SK-N-SH (cell line): ENCODE results near the gene HNRNPF. TPM values are rescaled to one million over a fixed set of nuclear protein-coding genes. Genes with fewer than 3 reads are reported as not detected.

ENCODE experiments used
- CTCF ChIA-PET: fragments of 300-600, 350-600 bp; formaldehyde crosslinking; extraction: SDS; loops from one replicate; lab custom pipeline; 2021; lab: Yijun Ruan, JAX
- POLR2A ChIA-PET: fragments of 350-600 bp; sonication (Branson Sonifier 250); formaldehyde crosslinking; extraction: SDS; loops from one replicate; lab custom pipeline; 2020; ENCODE audit warnings: antibody characterized with exemption, inconsistent platforms; lab: Yijun Ruan, JAX
- DNase-seq: peaks from one replicate; pipeline ENCODE4 v3.0.0; 2012
- H2AFZ ChIP-seq: fragments of 200-600 bp; sonication (generic); 2 replicates; pipeline ENCODE4 v1.8.1; 2016; ENCODE audit warnings: antibody characterized with exemption, mild to moderate bottlenecking, low read depth
- H3F3A ChIP-seq: fragments of 200-600 bp; sonication (generic); replicated peaks from 2 replicates; pipeline ENCODE3; 2016; ENCODE audit warnings: antibody characterized with exemption, mild to moderate bottlenecking; ENCODE audit not compliant: insufficient read depth
- H3K27ac ChIP-seq, 2 experiments: fragments of 200-500 bp in 1 of 2; fragments of 200-600 bp in 1 of 2; sonication (Bioruptor generic) in 1 of 2; sonication (generic), shearing (Covaris generic) in 1 of 2; 2 replicates each; pipeline versions ENCODE4 v1.5.1 to v1.6.1; 2014 to 2016; ENCODE audit warnings: low read depth in 2 of 2, inconsistent platforms in 1 of 2, low read length in 1 of 2, mild to moderate bottlenecking in 1 of 2, mixed read lengths in 1 of 2
- H3K27me3 ChIP-seq: fragments of 200-600 bp; sonication (generic), shearing (Covaris generic); 2 replicates; pipeline ENCODE4 v1.6.1; 2016; ENCODE audit warnings: mixed run types; ENCODE audit not compliant: insufficient read depth
- H3K36me3 ChIP-seq, 2 experiments: fragments of 200-500 bp in 1 of 2; fragments of 200-600 bp in 1 of 2; sonication (Bioruptor generic) in 1 of 2; sonication (generic) in 1 of 2; replicated peaks in 1 of 2; 2 replicates each; pipeline versions ENCODE3 to v1.5.1; 2014 to 2016; ENCODE audit warnings: low read length in 1 of 2, mild to moderate bottlenecking in 1 of 2; ENCODE audit not compliant: insufficient read depth in 2 of 2, control insufficient read depth in 1 of 2
- H3K4me1 ChIP-seq, 2 experiments: fragments of 200-500 bp in 1 of 2; fragments of 200-600 bp in 1 of 2; sonication (Bioruptor generic) in 1 of 2; sonication (generic), shearing (Covaris generic) in 1 of 2; 2 replicates each; pipeline versions ENCODE4 v1.5.1 to v1.6.1; 2014 to 2016; ENCODE audit warnings: low read depth in 1 of 2, low read length in 1 of 2, mixed run types in 1 of 2; ENCODE audit not compliant: insufficient read depth in 2 of 2, control insufficient read depth in 1 of 2
- H3K4me2 ChIP-seq: fragments of 200-600 bp; sonication (generic), shearing (Covaris generic); 2 replicates; pipeline ENCODE4 v1.6.1; 2017; ENCODE audit warnings: mixed run types
- H3K4me3 ChIP-seq, 2 experiments: fragments of 200-500 bp in 1 of 2; fragments of 200-600 bp in 1 of 2; sonication (Bioruptor generic) in 1 of 2; sonication (generic), shearing (Covaris generic) in 1 of 2; 2 replicates each; pipeline versions ENCODE4 v1.5.1 to v1.8.1; 2014 to 2016; ENCODE audit warnings: low read depth in 2 of 2, inconsistent platforms in 1 of 2, low read length in 1 of 2, mild to moderate bottlenecking in 1 of 2, mixed read lengths in 1 of 2, moderate library complexity in 1 of 2
- H3K79me2 ChIP-seq: fragments of 200-600 bp; sonication (generic); 2 replicates; pipeline ENCODE4 v1.8.1; 2017; ENCODE audit warnings: mild to moderate bottlenecking; ENCODE audit not compliant: insufficient read depth
- H3K9ac ChIP-seq: fragments of 200-600 bp; sonication (generic); 2 replicates; pipeline ENCODE4 v1.6.1; 2017; ENCODE audit warnings: mixed run types
- H3K9me2 ChIP-seq: fragments of 200-600 bp; sonication (generic); 2 replicates; pipeline ENCODE4 v1.6.1; 2017; ENCODE audit warnings: mixed run types
- H3K9me3 ChIP-seq: fragments of 200-600 bp; sonication (generic); 2 replicates; pipeline ENCODE4 v1.6.1; 2017; ENCODE audit warnings: mixed run types, mild to moderate bottlenecking, moderate library complexity
- H4K20me1 ChIP-seq: fragments of 200-600 bp; sonication (generic); 2 replicates; pipeline ENCODE4 v1.6.1; 2017; ENCODE audit warnings: mild to moderate bottlenecking, mixed run types; ENCODE audit not compliant: insufficient read depth
- CHD2 ChIP-seq: fragments of 150-350 bp; IDR thresholded peaks from 2 replicates; pipeline ENCODE4 v1.6.1; 2018; ENCODE audit warnings: low read length; ENCODE audit not compliant: partially characterized antibody
- ELF1 ChIP-seq: IDR thresholded peaks from 2 replicates; pipeline ENCODE4 v1.4.0; 2012
- GABPA ChIP-seq: IDR thresholded peaks from 2 replicates; pipeline ENCODE4 v1.4.0; 2012; ENCODE audit warnings: low read depth, mild to moderate bottlenecking
- MAX ChIP-seq: IDR thresholded peaks from 2 replicates; pipeline ENCODE4 v1.4.0; 2012; ENCODE audit warnings: low read depth
- MXI1 ChIP-seq: IDR thresholded peaks from 2 replicates; pipeline ENCODE4 v1.6.1; 2012; ENCODE audit warnings: mild to moderate bottlenecking, low read depth, low read length, improper control_type of control experiment
- NRF1 ChIP-seq: IDR thresholded peaks from 2 replicates; pipeline ENCODE4 v1.6.1; 2012; ENCODE audit warnings: low read depth, mild to moderate bottlenecking, low read length
- POLR2AphosphoS5 ChIP-seq: IDR thresholded peaks from 2 replicates; pipeline ENCODE4 v1.6.1; 2012; ENCODE audit warnings: low read depth, low read length
- ZBTB33 ChIP-seq: IDR thresholded peaks from 2 replicates; pipeline ENCODE4 v1.4.0; 2012; ENCODE audit warnings: low read depth, borderline replicate concordance
- WGBS: methylation state at CpG from one replicate; pipeline ENCODE4 v1.1.6; 2017; ENCODE audit warnings: low lambda C conversion rate; 5-methylcytosine and 5-hydroxymethylcytosine counted together
- polyA plus RNA-seq, 3 experiments: library from polyadenylated mRNA; depleted of rRNA; stranded (reverse); fragments of >200 nt; gene quantifications; 2 replicates each; pipeline ENCODE4 v1.2.3, GENCODE V29; 2012

Gene HNRNPF
- polyA plus RNA-seq, 1 of the 3 experiments (the other 2 are of a cell fraction) = 195 TPM

GRCh38 chr10:43396061-43396927, 12.7 kb downstream of the HNRNPF start:
- peak; percentile 96 for DNase-seq
- WGBS = 2% methylated on average over 36 of the region's 71 CpGs
- Histone ChIP-seq H3K9ac (peak overlapping the region; percentile 88), H4K20me1 (peaks cover 89% of the 10 kb centered on the region), H3K9me2 (no peaks in the 10 kb centered on the region), H3K9me3 (no peaks in the 10 kb centered on the region), H3K4me1 (peaks cover 16 to 38% of the 10 kb centered on the region in 2 experiments), H3K27ac (peak overlapping the region; percentile 76 to 92), H3K27me3 (no peaks in the 10 kb centered on the region), H3K79me2 (peaks cover 96% of the 10 kb centered on the region), H3K4me2 (peak overlapping the region; percentile 86), H3F3A (peaks cover 28% of the 10 kb centered on the region), H3K36me3 (peaks cover 33 to 39% of the 10 kb centered on the region in 2 experiments), H2AFZ (no peak overlapping the region)
- TF ChIP-seq NRF1 (peak; percentile 42), CHD2 (peak; percentile 66), POLR2AphosphoS5 (no peak), GABPA (peak; percentile 69), MAX (peak; percentile 78), ZBTB33 (no peak)
- TF ChIP-seq, all 33 proteins: peak for 4
- ChIA-PET POLR2A (interaction anchor here (0.6 to 1.2 kb wide), 9 partner anchors 9 to 320 kb away, joined by 3 to 11 read pairs (median 4); partner anchors contain the start of genes HNRNPF and ZNF487), CTCF (interaction anchor here (1.4 kb wide), 1 partner anchor 12 kb away, joined by 4 read pairs; no protein-coding TSS in a partner anchor)
- H3K4me3 ChIP-seq = peak overlapping the region; percentile 61 to 76

GRCh38 chr10:43395571-43396060, 13.4 kb downstream of the HNRNPF start:
- WGBS = 3% methylated on average over 5 of the region's 18 CpGs
- peak; percentile 58 for DNase-seq
- Histone ChIP-seq H3K36me3 (peaks cover 36 to 46% of the 10 kb centered on the region in 2 experiments), H2AFZ (no peak overlapping the region), H3K4me3 (peak overlapping the region; percentile 61 to 76), H3K27ac (peak overlapping the region; percentile 76 to 92), H3K4me1 (peaks cover 16 to 31% of the 10 kb centered on the region in 2 experiments), H3K9ac (peak overlapping the region; percentile 88), H3K27me3 (no peaks in the 10 kb centered on the region), H3K9me2 (no peaks in the 10 kb centered on the region), H3F3A (peaks cover 27% of the 10 kb centered on the region), H3K79me2 (peaks cover 96% of the 10 kb centered on the region), H3K9me3 (no peaks in the 10 kb centered on the region), H4K20me1 (peaks cover 89% of the 10 kb centered on the region), H3K4me2 (peak overlapping the region; percentile 86)
- POLR2A ChIA-PET = interaction anchor here (0.6 to 1.2 kb wide), 5 partner anchors 8 to 41 kb away, joined by 3 to 4 read pairs (median 4); partner anchors contain the start of gene ZNF487
- CTCF ChIA-PET = interaction anchor here (1.4 kb wide), 1 partner anchor 12 kb away, joined by 4 read pairs; no protein-coding TSS in a partner anchor
- TF ChIP-seq ELF1 (no peak), MXI1 (peak; percentile 13; the same call in 1 of the 2 replicates)
